Ectodermal cell (in vitro differentiated cells): ENCODE data around the gene KIF6.

Experiments
- H3K27ac ChIP-seq: 2 replicates; pipeline ENCODE4 v1.7.0; 2013; ENCODE audit warnings: mild to moderate bottlenecking, low read depth, low read length; ENCODE audit not compliant: insufficient read depth, poor library complexity, severe bottlenecking
- H3K27me3 ChIP-seq: 2 replicates; pipeline ENCODE4 v1.7.0; 2013; ENCODE audit warnings: mild to moderate bottlenecking, low read length; ENCODE audit not compliant: insufficient read depth, control insufficient read depth, poor library complexity, severe bottlenecking
- H3K36me3 ChIP-seq: one replicate; pipeline ENCODE4 v1.7.0; 2013; ENCODE audit warnings: low read length; ENCODE audit not compliant: control insufficient read depth, insufficient read depth
- H3K4me1 ChIP-seq: one replicate; pipeline ENCODE4 v1.7.0; 2013; ENCODE audit warnings: low read length; ENCODE audit not compliant: control insufficient read depth, insufficient read depth
- H3K4me3 ChIP-seq: 2 replicates; pipeline ENCODE4 v1.7.0; 2013; ENCODE audit warnings: low read depth, low read length, control low read depth; ENCODE audit not compliant: insufficient read depth
- H3K9me3 ChIP-seq: 2 replicates; pipeline ENCODE4 v1.7.0; 2013; ENCODE audit warnings: mild to moderate bottlenecking, low read length, moderate library complexity; ENCODE audit not compliant: control insufficient read depth
- WGBS, 2 experiments: methylation state at CpG; one replicate each; pipeline ENCODE4 v1.1.7; 2013; ENCODE audit warnings: missing lambda C conversion rate in 2 of 2; 5-methylcytosine and 5-hydroxymethylcytosine counted together

The KIF6 gene

DNA sequence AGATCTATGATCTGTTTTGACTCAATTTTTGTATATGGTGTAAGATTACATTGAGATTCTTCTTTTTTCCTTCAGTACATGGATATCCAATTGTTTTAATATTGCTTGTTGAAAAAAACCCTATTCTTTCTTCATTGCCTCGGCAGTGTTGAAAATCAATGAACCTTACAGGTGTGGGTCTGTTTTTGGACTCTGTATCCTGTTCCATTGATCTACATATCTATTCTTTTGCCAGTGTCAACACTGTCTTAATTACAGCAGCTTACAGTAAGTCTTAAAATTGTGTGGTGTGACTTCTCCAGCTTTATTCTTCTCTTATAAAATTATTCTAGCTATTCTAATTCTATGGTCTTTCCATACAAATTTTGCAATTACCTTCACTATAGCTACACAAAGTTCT is 320.9 kb downstream of the KIF6 start:
- H3K27me3 ChIP-seq: no peaks in the 10 kb centered on the region
- H3K4me3 ChIP-seq: no peak overlapping the region
- H3K9me3 ChIP-seq: no peaks in the 10 kb centered on the region
- H3K27ac ChIP-seq: no peak overlapping the region
- WGBS, 2 experiments: 100% methylated on average over 1 of the region's 1 CpG; no CpG with 5 or more reads in 1 of the 2 experiments
- H3K36me3 ChIP-seq: no peaks in the 10 kb centered on the region
- no peaks in the 10 kb centered on the region for H3K4me1 ChIP-seq

DNA sequence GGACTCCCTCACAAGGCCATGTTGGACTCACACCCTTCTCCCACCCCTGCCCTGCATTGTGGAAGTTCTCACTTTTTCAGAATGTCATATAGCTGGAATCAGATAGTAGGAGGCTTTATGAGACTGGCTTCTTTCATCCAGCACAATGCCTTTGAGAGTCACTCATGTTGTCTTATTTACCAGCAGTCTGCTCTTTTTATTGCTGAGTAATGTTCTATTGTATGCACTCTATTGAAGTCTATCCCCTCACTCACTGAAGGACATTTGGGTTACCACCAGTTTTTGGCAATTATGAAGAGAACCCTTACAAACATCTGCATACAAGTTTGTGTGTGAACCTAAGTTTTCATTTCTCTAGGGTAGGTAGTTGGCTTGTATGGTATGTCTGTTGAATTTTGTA is 321.9 kb downstream of the KIF6 start:
- Histone ChIP-seq H3K4me3 (no peak overlapping the region), H3K27me3 (no peaks in the 10 kb centered on the region), H3K4me1 (no peaks in the 10 kb centered on the region), H3K27ac (no peak overlapping the region), H3K9me3 (no peaks in the 10 kb centered on the region), H3K36me3 (no peaks in the 10 kb centered on the region)

DNA sequence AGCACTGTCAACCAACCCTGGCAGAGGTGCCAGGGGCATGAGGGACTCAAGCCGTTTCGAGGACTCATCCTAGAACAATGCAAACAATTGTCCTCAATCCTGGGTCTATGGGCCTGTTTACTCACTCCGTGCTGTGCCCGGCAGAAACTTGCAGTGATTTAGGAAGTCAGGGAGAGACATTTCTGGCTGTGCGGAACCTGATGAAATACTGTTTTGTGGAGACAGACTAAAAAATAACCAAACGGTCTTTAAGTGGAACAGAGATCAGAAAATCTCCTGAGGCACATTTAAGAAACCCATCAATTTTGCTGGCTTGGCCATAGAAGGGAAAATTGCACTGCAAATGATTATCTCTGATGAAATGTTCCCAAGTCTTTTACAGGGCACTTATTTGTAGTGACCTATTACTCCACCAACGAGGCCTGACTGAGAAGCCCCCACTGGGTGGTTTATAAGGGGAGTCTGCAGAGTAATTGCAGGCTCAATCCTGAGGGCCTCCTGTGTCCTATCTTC is 322.9 kb downstream of the KIF6 start:
- no peak overlapping the region for H3K27ac ChIP-seq
- no peaks in the 10 kb centered on the region for H3K9me3 ChIP-seq
- no peaks in the 10 kb centered on the region for H3K36me3 ChIP-seq
- no peak overlapping the region for H3K4me3 ChIP-seq
- WGBS, 2 experiments: 90 to 91% methylated on average over 7 of the region's 7 CpGs
- H3K4me1 ChIP-seq: no peaks in the 10 kb centered on the region
- no peaks in the 10 kb centered on the region for H3K27me3 ChIP-seq

DNA sequence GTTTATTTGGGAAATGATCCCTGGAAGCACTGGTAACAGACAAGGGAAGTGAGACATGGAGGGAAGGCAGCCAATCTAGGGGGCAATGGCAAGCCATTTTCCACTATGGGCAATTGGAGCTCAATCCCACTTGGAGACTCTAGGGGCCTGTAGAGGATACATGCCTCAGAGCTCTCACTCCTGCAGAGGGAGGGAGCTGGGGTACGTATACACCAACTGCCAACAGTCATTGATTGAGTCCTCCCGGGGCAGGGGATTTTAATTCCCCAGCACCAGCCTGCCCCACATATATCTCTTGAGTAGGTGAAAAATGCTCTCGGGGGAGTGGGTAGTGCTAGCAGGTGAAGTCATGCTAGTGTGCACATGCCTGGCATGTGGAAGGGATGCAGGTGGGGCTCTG is 323.8 kb downstream of the KIF6 start:
- 94 to 100% methylated on average over 2 to 3 of the region's 3 CpGs for WGBS, 2 experiments
- H3K4me1 ChIP-seq: no peaks in the 10 kb centered on the region
- H3K27ac ChIP-seq: no peak overlapping the region
- H3K9me3 ChIP-seq: no peaks in the 10 kb centered on the region
- H3K4me3 ChIP-seq: no peak overlapping the region
- H3K27me3 ChIP-seq: no peaks in the 10 kb centered on the region
- H3K36me3 ChIP-seq: no peaks in the 10 kb centered on the region

DNA sequence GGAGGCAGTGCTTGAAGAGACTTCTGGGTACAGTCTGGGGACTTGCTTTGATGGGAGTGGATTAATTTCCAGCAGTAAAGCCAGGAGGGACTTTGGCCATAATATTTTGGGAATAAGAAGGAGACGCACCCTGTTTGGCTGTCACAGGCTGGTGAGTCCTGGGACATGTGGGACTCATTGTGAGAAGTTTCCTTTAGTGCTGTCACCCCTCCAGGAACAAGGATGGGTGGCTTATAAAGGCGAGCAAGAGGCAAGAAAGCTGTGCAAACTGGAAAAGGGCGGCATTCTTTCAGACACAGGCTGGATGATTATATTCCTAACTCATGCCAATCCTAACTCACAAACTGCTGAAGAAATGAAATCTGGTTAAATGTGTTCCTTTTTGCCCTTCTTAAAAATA is 325.2 kb downstream of the KIF6 start:
- no peaks in the 10 kb centered on the region for H3K36me3 ChIP-seq
- H3K4me3 ChIP-seq: no peak overlapping the region
- 93 to 96% methylated on average over 2 to 3 of the region's 3 CpGs for WGBS, 2 experiments
- no peaks in the 10 kb centered on the region for H3K9me3 ChIP-seq
- no peaks in the 10 kb centered on the region for H3K4me1 ChIP-seq
- H3K27me3 ChIP-seq: no peaks in the 10 kb centered on the region
- H3K27ac ChIP-seq: no peak overlapping the region

DNA sequence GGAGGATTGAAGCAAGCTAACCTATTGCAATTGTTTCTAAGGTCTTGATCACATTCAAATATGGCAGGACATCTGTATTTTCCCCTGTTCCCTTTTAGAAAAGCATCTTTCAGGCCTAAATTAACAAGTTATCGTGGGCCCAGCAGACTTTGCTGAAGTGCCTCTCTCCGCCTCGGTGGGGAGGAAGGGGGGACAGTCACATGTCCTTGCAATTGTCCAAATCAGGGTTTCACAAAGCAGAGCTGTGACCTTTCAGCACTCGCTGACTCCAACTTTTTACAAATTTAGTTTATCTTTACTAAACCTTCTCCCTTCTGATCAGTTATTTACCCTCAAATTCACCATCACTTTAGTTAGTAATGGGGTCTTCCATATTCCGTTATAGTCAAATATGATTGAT is 328.4 kb downstream of the KIF6 start:
- WGBS, 2 experiments: 90 to 97% methylated on average over 4 to 5 of the region's 5 CpGs

DNA sequence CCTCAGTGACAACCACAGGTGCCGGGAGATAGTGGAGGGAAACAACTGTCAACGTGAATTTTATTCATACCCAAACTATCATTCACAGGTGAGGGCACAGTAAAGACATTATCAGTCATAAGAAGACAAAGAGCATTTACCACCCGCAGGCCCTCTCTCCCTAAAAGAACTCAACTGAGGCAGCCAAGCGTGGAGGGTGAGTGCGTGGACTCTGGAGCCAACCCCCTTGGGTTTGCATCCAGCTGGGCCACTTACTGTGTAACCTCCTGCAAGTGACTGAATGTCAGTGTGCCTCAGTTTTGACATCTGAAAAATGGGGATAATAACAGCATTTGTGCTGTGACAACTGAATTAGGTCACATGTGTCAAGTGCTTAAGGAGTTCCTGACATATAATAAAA is 332.1 kb downstream of the KIF6 start:
- Histone ChIP-seq H3K27ac (no peak overlapping the region), H3K4me1 (no peaks in the 10 kb centered on the region), H3K27me3 (no peaks in the 10 kb centered on the region), H3K4me3 (no peak overlapping the region), H3K36me3 (no peaks in the 10 kb centered on the region), H3K9me3 (no peaks in the 10 kb centered on the region)
- WGBS, 2 experiments: 90% methylated on average over 5 of the region's 5 CpGs

More for the DNA sequence above, 328.4 kb downstream of the KIF6 start:
- Histone ChIP-seq H3K4me3 (no peak overlapping the region), H3K36me3 (no peaks in the 10 kb centered on the region), H3K27ac (no peak overlapping the region), H3K4me1 (no peaks in the 10 kb centered on the region), H3K27me3 (no peaks in the 10 kb centered on the region), H3K9me3 (no peaks in the 10 kb centered on the region)

DNA sequence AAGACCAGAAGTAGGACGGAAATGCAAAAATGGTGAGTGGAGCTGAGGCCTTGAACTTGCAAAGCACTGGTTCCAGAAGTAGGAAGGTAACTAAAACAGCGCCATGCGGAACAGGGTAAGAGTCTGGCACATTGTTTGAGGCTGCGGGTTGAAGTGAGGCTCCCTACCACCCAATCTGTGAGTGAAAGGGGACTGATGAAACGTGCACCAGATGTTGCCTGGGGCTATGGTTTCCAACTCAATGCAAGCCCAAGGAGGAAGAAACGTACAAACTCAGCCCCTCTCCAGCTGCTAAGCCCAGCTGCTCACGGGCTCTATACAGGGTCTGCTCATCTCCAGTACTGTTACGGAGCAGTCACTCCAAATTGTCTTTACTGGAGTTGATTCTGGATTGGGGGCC is 334.0 kb downstream of the KIF6 start:
- Histone ChIP-seq H3K4me1 (no peaks in the 10 kb centered on the region), H3K36me3 (no peaks in the 10 kb centered on the region), H3K27me3 (no peaks in the 10 kb centered on the region), H3K9me3 (no peaks in the 10 kb centered on the region), H3K27ac (no peak overlapping the region), H3K4me3 (no peak overlapping the region)
- 91 to 92% methylated on average over 8 of the region's 8 CpGs for WGBS, 2 experiments

DNA sequence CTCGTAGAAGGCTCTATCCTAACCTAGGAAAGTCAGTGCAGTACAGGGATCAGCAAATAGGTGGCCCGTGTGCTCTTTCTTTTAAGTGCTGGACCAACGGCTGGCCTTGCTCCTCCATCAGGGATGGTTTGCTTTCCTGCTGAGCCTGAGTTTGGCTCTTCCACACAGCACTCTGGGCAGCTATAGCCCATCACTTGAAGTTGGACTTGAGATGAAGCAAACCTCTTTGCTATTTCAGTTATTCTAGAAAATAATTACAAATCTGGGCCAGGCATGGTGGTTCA is 335.8 kb downstream of the KIF6 start:
- Histone ChIP-seq H3K4me1 (no peaks in the 10 kb centered on the region), H3K27ac (no peak overlapping the region), H3K27me3 (no peaks in the 10 kb centered on the region), H3K4me3 (no peak overlapping the region), H3K36me3 (no peaks in the 10 kb centered on the region), H3K9me3 (no peaks in the 10 kb centered on the region)
- 67 to 73% methylated on average over 3 of the region's 3 CpGs for WGBS, 2 experiments

DNA sequence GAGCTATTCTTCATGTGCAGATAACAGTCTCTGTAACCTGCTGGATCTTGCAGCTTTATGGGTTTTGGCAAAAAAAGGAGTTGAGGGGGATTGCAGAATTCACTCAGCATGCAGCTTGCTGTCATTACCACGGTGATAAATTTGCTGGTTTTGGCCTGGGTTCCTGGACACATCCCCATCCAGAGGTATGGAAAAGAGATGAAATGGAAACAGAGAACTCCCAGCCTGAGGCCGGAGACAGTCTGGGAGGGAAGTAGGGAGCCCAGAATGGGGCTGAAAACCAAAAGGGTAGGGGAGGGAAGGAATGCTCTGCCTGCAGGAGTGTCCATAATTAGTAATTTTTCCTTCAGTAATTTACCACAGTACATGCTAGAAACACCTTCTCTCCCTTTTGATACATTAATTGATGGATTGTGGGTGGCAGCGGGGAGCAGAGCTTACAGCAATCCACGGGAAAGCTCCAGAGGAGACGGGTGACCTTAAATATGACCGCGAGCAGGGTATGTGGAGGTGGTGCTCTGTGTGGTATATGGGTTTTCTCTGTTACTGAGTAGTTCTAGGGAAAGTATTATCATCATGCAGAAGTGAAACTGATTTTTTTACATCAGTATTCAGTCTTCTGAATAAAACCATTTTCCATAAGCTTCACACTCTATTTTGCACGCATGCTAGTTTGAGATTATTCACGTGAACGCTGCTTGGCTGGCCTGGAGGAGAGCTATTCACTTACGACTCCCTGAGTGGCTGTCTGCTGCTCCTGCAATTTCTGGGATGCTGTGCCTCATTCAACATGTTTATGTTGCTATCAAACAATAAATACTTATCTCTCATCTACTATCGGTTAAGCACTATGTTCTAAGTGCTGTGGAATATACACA is 336.4 kb downstream of the KIF6 start:
- WGBS, 2 experiments: 91 to 95% methylated on average over 12 of the region's 12 CpGs
- Histone ChIP-seq H3K27me3 (no peaks in the 10 kb centered on the region), H3K4me3 (no peak overlapping the region), H3K9me3 (no peaks in the 10 kb centered on the region), H3K36me3 (no peaks in the 10 kb centered on the region), H3K4me1 (no peaks in the 10 kb centered on the region), H3K27ac (no peak overlapping the region)
